NT2/D1 (cell line): ENCODE results near the gene FAM169A.

Experiments
- SUZ12 ChIP-seq: IDR thresholded peaks from 2 replicates; pipeline ENCODE4 v1.6.1; 2011; ENCODE audit not compliant: insufficient read length, insufficient read depth; ENCODE audit errors: extremely low read depth
- YY1 ChIP-seq: IDR thresholded peaks from 2 replicates; pipeline ENCODE4 v1.6.1; 2011; ENCODE audit not compliant: insufficient read length, insufficient read depth

DNA sequence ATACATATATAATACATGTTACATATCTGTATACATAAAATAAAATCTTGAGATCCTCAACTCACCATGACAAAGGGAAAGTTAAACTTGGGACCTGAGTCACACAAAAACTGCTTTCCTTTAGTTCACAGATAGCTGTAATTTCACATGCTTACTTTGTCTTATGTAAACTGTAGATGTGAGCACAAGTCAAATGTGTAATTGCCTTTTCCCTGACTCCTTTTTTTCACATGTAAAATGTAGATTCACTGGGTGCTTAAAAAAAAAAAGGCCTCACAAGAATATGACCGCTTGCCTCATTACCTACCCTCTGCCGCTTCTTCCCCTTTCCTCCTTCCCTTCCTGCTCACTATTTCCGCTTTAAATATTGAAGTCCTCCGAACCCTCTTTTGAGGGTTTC is 21.9 kb upstream of the FAM169A start:
- TF ChIP-seq YY1 (no peak), SUZ12 (no peak)
